ENCODE results near the gene PITPNB. TPM values are rescaled to one million over a fixed set of nuclear protein-coding genes. Genes with fewer than 3 reads are reported as not detected.

Gene PITPNB
- polyA plus RNA-seq, 1 experiment, result 24.0 TPM

DNA sequence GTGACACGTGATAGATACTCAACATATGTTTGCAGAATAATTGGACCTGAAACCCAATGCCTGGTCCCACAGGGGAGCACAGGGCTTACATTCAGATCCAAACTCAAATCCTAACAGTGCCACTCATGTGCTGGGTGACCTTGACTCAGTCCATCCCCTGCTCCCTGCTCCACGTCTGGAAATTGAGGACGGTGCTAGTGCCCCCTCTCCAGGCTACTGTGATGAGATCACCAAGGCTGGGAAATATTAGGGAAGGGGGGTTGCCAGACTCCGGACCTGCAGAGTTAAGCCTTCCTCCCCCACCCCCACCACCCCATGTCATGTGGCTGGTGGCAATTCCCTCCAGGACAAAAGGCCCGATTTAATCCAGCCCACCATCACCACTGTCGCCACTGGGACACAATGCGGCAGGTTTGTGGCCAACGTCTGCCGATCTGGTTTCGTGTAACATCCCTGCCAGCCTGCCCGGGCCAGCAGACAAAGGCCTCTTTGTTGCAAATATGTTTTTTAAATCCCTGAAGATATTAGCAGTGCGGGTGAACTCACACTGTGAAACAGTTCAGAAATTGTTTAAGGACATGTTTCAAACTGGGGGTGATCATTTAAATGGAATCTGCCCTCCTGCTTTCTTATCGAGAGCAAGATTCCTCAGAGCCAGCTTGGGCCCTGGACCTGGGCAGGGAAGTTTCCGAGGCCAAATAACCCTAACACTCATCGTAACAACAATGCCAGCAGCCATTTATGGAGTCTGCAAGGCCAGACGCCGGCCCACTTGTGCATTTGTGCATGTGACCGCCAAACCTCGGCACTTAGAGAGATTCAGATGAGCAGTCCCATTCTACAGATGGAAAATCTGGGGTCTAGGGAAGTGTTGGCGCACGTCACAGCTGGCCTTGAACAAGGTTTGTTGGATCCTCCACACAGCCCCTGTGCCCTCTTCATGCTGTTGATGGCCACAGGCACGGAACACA lies 97.9 kb downstream of the PITPNB start:
- H3K4me3 ChIP-seq (ENCODE audit: low read depth, low read length), result no peak overlapping the region
- H3K36me3 ChIP-seq (ENCODE audit: control insufficient read depth, insufficient read depth, low read length), result no peaks in the 10 kb centered on the region
- TF ChIP-seq, protein P1, sequence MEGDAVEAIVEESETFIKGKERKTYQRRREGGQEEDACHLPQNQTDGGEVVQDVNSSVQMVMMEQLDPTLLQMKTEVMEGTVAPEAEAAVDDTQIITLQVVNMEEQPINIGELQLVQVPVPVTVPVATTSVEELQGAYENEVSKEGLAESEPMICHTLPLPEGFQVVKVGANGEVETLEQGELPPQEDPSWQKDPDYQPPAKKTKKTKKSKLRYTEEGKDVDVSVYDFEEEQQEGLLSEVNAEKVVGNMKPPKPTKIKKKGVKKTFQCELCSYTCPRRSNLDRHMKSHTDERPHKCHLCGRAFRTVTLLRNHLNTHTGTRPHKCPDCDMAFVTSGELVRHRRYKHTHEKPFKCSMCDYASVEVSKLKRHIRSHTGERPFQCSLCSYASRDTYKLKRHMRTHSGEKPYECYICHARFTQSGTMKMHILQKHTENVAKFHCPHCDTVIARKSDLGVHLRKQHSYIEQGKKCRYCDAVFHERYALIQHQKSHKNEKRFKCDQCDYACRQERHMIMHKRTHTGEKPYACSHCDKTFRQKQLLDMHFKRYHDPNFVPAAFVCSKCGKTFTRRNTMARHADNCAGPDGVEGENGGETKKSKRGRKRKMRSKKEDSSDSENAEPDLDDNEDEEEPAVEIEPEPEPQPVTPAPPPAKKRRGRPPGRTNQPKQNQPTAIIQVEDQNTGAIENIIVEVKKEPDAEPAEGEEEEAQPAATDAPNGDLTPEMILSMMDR (IDR thresholded peaks at IDR 0.05; ENCODE audit: insufficient read depth, low read depth, low read length), result no peak
- no peak for DNase-seq (ENCODE audit: low read depth)
- 0 out of 2 replicates have a peak, but pooled peaks cover 1% of the 10 kb centered on the region for H3K27me3 ChIP-seq (ENCODE audit: control insufficient read depth, insufficient read depth, low read length)
- ChIA-PET POLR2A (no interaction called here), CTCF (interaction anchor here (0.6 kb wide), 1 partner anchor 223 kb away, joined by 3 read pairs; no protein-coding TSS in a partner anchor)

DNA sequence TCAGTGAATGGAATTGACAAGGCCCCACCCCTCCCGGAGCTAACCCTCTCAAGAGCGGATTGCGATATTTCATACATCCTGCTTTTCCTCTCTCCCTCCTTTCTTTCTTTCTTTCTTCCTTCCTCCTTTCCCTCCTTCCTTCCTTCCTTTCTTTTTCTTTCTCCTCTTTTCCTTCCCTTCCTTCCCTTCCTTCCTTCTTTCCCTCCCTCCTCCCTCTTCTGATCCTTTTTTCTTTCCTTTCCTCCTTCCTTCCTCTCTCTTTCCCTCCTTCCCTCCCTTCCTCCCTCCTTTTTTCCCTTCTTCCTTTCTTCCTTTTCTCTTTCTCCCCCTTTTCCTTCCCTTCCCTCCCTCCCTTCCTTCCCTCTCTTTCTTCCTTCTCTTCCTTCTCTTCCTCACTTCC lies 102.5 kb downstream of the PITPNB start:
- no peak overlapping the region for H3K4me3 ChIP-seq (ENCODE audit: low read depth, low read length)
- no peaks in the 10 kb centered on the region for H3K36me3 ChIP-seq (ENCODE audit: control insufficient read depth, insufficient read depth, low read length)
- TF ChIP-seq, protein P1 (IDR thresholded peaks at IDR 0.05; ENCODE audit: insufficient read depth, low read depth, low read length), result no peak
- ChIA-PET POLR2A (no interaction called here), CTCF (interaction anchor here (0.6 to 2.8 kb wide), 2 partner anchors 12 to 83 kb away, joined by 3 to 9 read pairs; no protein-coding TSS in a partner anchor)
- DNase-seq (ENCODE audit: low read depth), result no peak
- peaks cover 1% of the 10 kb centered on the region for H3K27me3 ChIP-seq (ENCODE audit: control insufficient read depth, insufficient read depth, low read length)

DNA sequence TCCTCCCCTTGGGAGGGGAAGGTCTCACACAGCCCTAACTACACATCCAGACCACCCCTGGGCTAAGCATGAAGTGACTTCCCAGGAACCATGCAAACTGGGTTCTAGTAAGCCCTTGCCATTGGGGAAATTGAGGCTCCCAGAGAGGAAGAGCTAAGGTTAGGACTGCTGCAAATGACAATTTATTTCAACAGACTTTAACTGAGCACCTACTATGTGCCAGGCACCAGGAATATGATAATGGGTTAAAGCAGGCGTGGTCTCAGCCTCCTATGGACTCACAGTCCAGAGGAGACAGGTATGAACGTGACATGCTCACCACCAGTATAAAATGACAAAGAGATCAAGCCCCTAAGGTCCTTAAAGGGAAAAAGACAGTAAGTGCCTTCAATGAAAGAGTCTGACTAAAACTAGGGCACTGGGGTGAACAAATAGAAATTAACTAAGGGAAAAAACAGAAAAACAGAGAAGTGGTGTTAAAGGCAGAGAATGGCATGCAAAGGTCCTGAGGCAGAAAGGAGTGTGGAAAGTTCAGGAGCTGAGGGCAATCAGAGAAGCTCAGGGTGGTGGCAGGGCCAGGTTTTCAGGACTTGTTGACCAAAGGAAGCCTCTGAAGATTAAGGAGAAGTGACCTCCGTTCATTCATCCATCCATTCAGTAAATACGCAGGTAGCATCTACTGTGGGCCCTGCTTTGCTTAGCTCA lies 103.1 kb downstream of the PITPNB start:
- H3K36me3 ChIP-seq (ENCODE audit: control insufficient read depth, insufficient read depth, low read length), result no peaks in the 10 kb centered on the region
- no peak for DNase-seq (ENCODE audit: low read depth)
- ChIA-PET CTCF (interaction anchor here (0.6 kb wide), 1 partner anchor 82 kb away, joined by 3 read pairs; no protein-coding TSS in a partner anchor), POLR2A (no interaction called here)
- no peak overlapping the region for H3K4me3 ChIP-seq (ENCODE audit: low read depth, low read length)
- H3K27me3 ChIP-seq (ENCODE audit: control insufficient read depth, insufficient read depth, low read length), result peaks cover 1% of the 10 kb centered on the region
- TF ChIP-seq, protein P1 (IDR thresholded peaks at IDR 0.05; ENCODE audit: insufficient read depth, low read depth, low read length), result no peak

DNA sequence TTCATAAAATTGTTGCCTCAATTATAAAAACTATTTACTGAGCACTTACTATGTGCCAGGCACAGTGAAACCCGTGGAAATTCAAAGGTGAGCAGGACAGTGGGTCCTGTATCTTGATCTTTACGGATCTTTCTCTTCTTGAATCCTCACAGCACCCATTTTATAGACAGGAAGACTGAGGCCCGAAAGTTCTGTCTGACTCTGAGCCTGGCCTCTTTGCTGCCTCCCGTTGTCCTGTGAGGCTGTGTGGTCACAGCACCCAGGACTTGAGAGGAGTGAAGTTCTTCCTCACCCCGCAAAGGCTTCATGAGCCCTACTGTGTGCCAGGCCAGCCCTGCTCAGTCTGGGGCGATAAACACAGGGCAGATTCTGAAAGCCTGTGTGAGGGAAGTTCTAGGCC lies 104.1 kb downstream of the PITPNB start:
- POLR2A ChIA-PET, result no interaction called here
- CTCF ChIA-PET, result no interaction called here
- H3K27me3 ChIP-seq (ENCODE audit: control insufficient read depth, insufficient read depth, low read length), result peaks cover 1% of the 10 kb centered on the region
- DNase-seq (ENCODE audit: low read depth), result no peak
- TF ChIP-seq, protein P1 (IDR thresholded peaks at IDR 0.05; ENCODE audit: insufficient read depth, low read depth, low read length), result no peak
- H3K36me3 ChIP-seq (ENCODE audit: control insufficient read depth, insufficient read depth, low read length), result no peaks in the 10 kb centered on the region
- no peak overlapping the region for H3K4me3 ChIP-seq (ENCODE audit: low read depth, low read length)

DNA sequence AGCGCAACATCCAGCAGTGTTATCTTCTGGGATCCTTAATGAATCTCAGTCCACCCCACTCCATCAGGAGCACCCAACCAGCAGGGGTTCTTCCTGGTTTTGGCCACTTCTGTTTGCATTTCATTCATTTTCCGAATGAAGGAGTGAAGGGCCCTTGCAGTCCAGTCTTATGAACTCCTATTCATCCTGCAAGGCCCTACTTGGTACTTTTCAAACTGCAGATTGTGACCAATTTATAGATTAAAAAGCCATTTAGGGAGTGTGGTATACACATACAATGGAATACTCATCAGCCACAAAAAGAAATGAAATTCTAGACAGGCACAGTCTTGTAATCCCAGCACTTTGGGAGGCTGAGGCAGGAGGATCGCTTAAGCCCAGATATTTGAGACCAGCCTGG lies 107.3 kb downstream of the PITPNB start:
- no peak for DNase-seq (ENCODE audit: low read depth)
- CTCF ChIA-PET, result no interaction called here
- POLR2A ChIA-PET, result no interaction called here
- Histone ChIP-seq H3K36me3 (ENCODE audit: control insufficient read depth, insufficient read depth, low read length) (no peaks in the 10 kb centered on the region), H3K27me3 (ENCODE audit: control insufficient read depth, insufficient read depth, low read length) (peaks cover 2% of the 10 kb centered on the region), H3K4me3 (ENCODE audit: low read depth, low read length) (no peak overlapping the region)
- TF ChIP-seq, protein P1 (IDR thresholded peaks at IDR 0.05; ENCODE audit: insufficient read depth, low read depth, low read length), result no peak
